ELR (cell line): Measurements from ENCODE around the gene SMYD3.

Experiments
- DNase-seq: peaks from one replicate; pipeline ENCODE4 v3.0.0-alpha.2; 2015; ENCODE audit warnings: low read depth

SMYD3 gene

GRCh38 chr1:246462986-246463385, 44.1 kb downstream of the SMYD3 start:
- DNase-seq = no peak

GRCh38 chr1:246460406-246460805, 46.7 kb downstream of the SMYD3 start:
- no peak for DNase-seq

- no peak for DNase-seq
These were observed 47.9 kb downstream of the SMYD3 start for GRCh38 chr1:246459221-246459620.

- DNase-seq = no peak
These were observed 51.6 kb downstream of the SMYD3 start for GRCh38 chr1:246455476-246455875.

- no peak for DNase-seq
These were observed 52.4 kb downstream of the SMYD3 start for GRCh38 chr1:246454655-246455054.

GRCh38 chr1:246450611-246451251, 56.3 kb downstream of the SMYD3 start:
- peak; percentile 58 for DNase-seq

GRCh38 chr1:246448373-246448772, 58.7 kb downstream of the SMYD3 start:
- no peak for DNase-seq

- DNase-seq = no peak
These were observed 59.6 kb downstream of the SMYD3 start for GRCh38 chr1:246447501-246447900.

GRCh38 chr1:246445503-246445902, 61.6 kb downstream of the SMYD3 start:
- DNase-seq = no peak

GRCh38 chr1:246444617-246445016, 62.5 kb downstream of the SMYD3 start:
- no peak for DNase-seq

- no peak for DNase-seq
These were observed 69.1 kb downstream of the SMYD3 start for GRCh38 chr1:246437961-246438360.

GRCh38 chr1:246435421-246436041, 71.5 kb downstream of the SMYD3 start:
- DNase-seq = peak; percentile 41

- no peak for DNase-seq
These were observed 72.7 kb downstream of the SMYD3 start for GRCh38 chr1:246434335-246434734.

- DNase-seq = peak; percentile 100
These were observed 78.4 kb downstream of the SMYD3 start for GRCh38 chr1:246428542-246429308.

GRCh38 chr1:246427611-246428010, 79.5 kb downstream of the SMYD3 start:
- DNase-seq = peak; percentile 83

GRCh38 chr1:246425895-246426294, 81.2 kb downstream of the SMYD3 start:
- DNase-seq = no peak

GRCh38 chr1:246425139-246425794, 81.8 kb downstream of the SMYD3 start:
- DNase-seq = no peak

GRCh38 chr1:246420300-246420699, 86.8 kb downstream of the SMYD3 start:
- no peak for DNase-seq

- no peak for DNase-seq
These were observed 88.3 kb downstream of the SMYD3 start for GRCh38 chr1:246418565-246419312.

- no peak for DNase-seq
These were observed 89.1 kb downstream of the SMYD3 start for GRCh38 chr1:246417813-246418564.

GRCh38 chr1:246417152-246417812, 89.8 kb downstream of the SMYD3 start:
- peak; percentile 73 for DNase-seq
